Stimulated activated CD8-positive, alpha-beta memory T cell treated with anti-CD3 and anti-CD28 coated beads, Interleukin-2, amount 100 ng/mL, for 48 hours (primary cell): Measurements from ENCODE around the gene IFNW1.

Experiments
- DNase-seq, 2 donors: peaks; one replicate each; pipeline ENCODE4 v3.0.0-alpha.2; 2020; ENCODE audit warnings: low read depth in 2 of 2

The IFNW1 gene

DNA sequence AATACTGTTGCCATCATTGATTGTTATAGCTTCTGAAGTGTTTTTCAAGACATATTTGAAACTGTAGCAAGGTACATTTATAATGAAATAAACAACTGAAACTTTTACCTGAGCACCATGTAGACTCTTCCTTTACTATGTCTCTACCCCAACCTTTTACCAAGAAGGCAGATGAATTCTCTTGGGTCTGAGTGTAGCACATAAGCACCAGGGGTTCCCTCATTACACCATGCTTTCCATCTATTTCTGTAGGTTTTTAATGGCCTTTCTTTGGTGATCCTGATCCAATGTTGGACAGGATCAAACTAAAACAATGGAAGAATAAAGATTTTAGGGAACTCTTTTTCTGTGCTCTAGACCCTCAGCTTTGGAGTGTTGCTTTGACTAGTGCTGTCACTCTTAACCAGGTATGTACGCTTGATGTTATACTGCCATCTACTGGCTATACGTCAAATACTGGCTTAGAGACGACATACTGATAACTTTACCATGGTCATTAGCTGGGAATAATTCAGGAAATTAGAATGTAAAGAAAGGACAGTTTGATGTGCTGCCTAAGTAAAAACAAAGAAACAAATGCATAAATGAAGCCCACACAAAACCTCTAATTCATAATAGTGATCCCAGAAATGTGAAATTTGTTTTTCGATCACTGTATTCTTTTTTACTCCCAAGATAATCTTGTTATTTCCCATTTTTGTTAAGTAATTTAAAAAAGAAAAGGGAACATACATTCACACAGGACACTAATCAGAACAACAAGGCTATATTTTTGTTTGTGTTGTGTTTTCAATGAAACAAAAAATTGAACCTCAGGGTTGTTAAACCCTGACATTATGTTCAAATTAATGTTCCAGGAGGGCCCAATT is 30.7 kb downstream of the IFNW1 start:
- no peak for DNase-seq

GRCh38 chr9:21104787-21105186 is 36.8 kb downstream of the IFNW1 start:
- DNase-seq, result no peak

DNA sequence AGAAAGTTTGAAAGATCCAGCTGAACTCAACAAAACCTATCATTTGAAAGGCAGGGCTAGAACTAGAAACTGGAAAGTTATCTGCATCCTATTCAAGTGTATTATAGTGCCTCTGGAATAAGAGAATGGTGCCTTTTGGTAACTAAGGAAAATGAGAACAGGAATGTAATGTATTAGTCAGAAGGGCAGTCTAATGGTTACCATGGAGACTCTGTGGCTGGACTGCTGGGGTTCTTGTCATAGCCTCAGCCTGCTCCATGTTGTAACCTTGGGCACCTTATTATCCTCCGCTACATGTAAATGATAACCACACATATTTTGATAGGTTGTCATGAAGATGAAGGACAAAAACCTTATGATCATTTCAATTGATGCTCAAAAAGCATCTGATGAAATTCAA is 39.3 kb downstream of the IFNW1 start:
- DNase-seq, result no peak

- DNase-seq, result no peak
Measured at GRCh38 chr9:21097817-21098216, 43.8 kb downstream of the IFNW1 start.

DNA sequence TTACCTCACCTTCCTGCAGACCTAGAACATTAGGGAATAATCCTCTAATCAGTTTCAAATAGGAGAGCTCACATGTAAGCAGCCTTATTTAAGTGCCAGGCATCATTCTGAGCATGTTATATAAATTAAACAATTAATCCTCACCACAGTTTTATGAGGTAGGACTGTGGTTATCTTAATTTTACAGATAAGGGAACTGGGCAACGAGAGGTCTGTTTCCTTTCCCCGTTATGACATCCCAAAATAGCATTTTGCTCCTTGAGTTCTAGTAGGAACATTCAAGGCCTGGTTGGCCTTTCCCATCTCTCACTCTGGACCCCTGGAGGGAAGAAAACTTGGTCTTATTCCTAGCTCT is 44.8 kb downstream of the IFNW1 start:
- DNase-seq, result no peak

GRCh38 chr9:21096172-21096900 is 45.3 kb downstream of the IFNW1 start:
- no peak for DNase-seq

- DNase-seq, result no peak
Measured at GRCh38 chr9:21095561-21095960, 46.1 kb downstream of the IFNW1 start.
